Stimulated activated CD8-positive, alpha-beta memory T cell treated with anti-CD3 and anti-CD28 coated beads, Interleukin-7, amount 100 ng/mL, for 4 hours (primary cell): ENCODE results near the gene KIF18A.

ENCODE experiments used
- DNase-seq, 2 donors: peaks; one replicate each; pipeline ENCODE4 v3.0.0-alpha.2; 2020; ENCODE audit warnings: low read depth in 2 of 2

The KIF18A gene

DNA sequence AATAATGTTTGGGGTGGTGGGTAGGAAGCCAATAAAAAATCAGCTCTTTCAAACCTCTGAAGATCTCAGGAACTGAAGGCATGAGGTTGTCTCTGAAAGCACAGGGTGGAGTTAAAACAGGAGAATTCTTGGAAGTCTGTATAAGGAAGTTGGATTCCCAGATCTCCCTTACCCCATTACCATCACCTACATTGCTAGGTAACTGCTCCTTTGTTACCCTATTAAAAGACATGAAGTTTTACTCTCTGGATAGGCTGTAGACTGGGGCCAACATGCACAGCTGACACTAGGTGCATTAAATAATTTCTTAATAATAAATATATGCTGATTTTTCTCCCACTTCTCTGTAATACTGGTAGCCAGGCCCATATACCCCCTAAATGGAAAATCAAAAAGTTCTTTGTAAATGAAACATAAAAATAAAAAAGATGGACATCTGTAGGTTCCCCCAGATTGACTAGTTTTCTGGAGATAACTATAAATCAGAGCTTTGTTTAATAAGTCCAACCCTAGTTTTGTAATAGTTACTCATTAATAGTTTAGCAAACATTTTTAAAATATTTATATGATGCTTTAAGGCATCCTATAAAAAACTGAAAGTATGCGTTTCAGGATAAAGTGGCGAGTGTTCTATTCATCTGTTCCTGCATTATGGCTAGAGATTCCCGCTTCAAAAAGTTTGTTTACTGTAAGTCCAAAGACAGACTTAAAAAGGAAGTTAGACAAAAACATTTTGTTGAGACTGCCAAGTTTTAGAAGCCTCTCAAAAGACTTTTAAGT is 63.8 kb downstream of the KIF18A start:
- no peak for DNase-seq

DNA sequence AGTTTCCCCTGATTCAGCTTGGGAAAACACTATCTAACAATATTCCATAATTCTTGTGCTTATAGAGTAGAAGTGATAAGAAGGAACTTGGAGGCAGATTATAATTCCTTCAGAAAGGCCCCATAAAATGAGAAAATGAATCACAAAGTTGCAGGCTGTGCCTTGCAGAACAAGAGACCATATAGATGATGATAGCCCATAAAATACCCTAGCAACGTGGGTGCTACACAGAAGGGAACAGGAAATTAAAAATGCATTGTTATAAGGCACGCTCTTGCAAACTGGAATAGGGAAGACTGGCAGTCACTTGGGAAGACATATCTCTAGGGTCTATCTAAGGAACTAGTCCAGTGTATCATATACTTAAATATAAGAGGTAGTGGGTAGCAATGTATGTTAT is 67.6 kb downstream of the KIF18A start:
- DNase-seq: no peak

DNA sequence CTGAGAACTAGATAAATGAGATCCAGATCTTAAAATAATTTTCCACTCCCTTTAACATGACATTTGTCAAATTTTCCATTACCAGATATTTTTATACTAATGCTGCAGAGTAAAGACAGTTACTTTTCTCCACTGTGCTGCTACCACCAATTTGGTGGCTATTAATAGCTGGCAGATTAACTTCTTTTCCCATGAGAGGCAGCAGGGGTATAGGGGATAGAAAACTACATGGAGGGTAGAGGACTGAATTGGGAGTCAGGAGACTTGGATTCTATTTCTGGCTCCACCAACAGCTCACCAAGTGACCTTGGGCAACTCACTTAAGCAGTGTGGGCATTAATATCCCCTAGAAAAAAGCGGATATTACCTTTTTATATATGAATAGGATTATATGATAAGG is 69.2 kb downstream of the KIF18A start:
- DNase-seq: no peak

DNA sequence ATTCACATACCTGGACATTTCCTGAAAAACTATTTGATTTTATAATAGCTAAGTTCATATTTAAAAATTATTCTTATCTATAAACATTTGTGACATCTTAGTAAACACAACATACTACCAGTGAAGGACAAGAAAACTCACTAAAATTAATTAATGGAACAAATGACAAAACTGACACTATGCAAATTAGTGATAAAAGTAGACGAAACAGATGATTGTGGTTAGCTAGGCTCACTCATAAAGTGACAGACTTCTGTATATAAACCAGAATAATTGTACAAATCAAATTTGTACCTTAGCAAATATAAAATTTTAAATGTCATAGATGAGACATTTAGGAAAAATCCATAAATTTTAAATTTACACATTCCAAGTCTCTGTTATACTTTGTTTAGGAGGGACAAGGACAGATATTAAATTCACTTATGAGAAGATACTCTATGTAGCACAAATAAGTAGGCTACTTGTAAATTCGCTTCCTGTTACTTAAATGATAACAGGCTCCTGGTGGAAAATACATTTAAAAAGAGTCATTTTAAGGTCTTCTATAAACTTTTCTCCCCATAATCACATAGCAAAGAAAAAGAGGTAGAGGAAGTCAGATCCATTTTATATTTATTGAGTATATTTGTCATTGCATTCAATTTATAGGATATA is 81.2 kb downstream of the KIF18A start:
- DNase-seq: no peak

DNA sequence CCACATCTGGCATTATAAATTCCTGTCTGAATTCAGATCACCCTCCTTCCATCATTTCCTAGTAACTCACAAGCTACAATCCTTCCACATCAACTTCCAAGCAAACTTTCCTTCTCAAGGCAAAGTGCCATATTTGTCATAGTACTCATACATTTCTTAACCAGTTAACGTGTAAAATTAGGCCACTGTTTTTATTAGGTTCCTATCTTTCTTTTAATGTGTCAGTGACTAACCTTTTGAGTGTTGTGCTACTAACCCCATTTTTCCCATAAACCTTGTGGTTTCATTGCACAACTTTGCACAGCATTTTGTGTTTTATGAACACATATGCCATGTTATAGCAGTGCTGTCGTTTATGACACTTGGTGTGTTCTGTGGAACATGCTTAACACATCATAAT is 90.1 kb downstream of the KIF18A start:
- DNase-seq: no peak

DNA sequence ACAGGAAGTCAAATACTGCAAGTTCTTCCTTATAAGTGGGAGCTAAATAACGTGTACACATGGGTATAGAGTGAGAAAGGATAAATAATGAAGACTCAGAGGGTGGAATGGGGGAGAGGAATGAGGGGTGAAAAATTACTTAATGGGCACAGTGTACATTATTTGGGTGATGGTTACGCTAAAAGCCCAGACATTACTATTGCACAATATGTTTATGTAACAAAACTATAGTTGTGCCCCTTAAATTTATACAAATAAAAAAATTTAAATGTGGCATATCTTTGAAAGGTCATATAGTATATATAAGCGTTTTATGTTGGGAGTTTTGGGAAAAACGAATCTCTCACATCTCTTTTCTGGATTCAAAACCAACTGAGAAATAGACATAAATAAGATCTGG is 96.1 kb downstream of the KIF18A start:
- DNase-seq: no peak

DNA sequence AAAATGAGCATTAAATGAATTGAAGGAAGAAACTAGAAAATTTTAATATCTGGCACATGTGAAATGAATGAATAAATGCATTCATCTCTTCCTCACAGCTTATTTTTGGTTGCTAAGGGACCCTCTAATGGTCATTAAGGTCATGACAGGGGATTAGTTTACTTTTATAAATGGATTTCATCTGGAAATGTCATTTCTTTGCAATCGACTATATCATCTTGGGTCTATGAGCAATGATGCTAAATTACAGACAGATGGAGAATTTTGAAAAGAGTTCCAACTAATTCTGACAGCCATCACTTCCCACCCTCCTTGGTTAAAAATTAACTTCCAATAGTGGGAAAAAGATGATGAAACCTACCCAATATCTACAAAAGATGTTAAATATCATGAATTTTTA is 98.0 kb downstream of the KIF18A start:
- DNase-seq: no peak

DNA sequence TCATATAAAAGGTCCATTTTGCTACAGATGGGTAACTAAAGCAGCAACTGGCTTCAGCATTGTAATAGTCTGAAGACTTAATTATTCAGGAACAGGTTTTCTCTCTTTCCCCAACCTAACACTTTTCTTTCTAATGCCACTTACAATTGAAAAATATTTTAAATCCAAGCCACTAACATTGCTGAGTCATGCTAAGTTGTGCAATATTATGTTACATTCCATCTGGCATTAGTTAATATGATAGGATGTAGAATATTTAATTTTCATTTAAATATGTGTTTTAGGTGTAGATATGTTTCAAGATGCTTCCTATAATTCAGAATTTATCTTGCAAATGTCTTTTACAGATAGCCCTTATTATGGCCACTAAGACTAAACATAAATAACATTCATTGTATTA is 98.6 kb downstream of the KIF18A start:
- DNase-seq: no peak

DNA sequence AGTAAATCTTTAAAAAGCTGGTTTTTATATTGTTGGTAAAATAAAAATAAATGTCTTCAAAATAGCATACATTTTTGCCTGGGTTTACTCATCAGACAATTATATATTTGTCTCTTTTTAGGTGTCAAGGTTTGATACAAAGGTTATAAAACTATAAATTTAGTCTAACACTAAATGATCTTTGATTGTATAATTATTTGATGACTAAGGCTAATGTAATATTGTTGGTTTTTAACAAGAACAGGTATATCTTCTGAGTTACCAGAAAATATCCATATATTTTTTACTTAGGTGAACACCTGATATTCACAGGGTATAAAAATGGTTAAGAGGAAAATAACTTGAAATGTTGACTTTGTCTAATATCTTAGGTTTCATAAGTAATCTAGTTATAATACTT is 104.3 kb downstream of the KIF18A start:
- no peak for DNase-seq

DNA sequence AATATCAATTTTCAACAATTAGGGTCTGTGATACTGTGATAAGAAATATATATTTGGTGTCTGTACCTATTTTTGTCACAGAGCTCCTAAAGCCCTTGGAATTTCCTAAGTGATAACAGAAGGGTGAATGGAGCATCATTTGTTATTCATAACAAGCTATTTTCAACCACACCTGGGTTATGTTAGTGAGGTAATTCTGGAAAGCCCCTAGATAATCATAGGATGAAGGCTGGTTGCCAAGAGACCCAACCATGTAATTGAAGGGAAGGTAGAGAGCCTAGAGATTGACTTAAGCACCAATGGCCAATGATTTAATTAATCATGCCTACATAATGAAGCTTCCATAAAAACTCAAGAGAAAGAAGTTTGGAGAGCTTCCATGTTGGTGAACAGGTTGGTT is 109.4 kb downstream of the KIF18A start:
- no peak for DNase-seq

DNA sequence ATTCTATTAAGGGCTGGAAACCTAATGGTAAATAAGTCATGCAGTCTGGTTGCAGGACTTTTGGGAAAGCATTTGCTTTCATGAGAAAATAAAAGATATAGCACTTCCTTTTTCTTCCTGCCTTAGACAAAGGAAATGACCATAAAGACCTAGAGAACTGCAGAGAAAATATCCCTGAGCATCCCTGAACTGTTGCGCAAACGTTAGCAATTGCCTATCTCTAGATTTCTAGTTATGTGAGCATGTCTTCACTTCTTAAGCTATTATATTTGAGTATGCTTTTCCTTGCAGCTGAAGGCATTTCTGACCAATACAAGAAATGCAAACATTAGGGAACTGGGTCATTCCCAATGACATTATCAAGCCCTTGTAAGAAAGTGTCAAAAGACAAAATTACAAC is 110.6 kb downstream of the KIF18A start:
- no peak for DNase-seq

DNA sequence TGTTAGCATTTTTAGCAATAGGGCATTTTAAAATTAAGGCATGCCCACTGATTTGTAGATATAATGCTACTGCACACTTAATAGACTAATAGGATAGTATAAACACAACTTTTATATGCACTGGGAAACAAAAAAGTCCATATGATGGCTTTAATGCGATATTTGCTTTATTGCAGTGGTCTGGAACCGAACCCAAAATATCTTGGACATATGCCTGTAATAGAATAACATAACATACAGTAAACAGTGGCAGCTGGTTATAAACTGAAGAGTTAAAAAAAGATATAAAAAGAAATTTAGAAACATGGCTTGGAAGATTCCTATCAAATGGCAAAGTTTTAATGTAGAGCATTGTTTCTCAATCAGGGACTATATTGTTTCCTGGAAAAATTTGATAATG is 111.9 kb downstream of the KIF18A start:
- DNase-seq: no peak

DNA sequence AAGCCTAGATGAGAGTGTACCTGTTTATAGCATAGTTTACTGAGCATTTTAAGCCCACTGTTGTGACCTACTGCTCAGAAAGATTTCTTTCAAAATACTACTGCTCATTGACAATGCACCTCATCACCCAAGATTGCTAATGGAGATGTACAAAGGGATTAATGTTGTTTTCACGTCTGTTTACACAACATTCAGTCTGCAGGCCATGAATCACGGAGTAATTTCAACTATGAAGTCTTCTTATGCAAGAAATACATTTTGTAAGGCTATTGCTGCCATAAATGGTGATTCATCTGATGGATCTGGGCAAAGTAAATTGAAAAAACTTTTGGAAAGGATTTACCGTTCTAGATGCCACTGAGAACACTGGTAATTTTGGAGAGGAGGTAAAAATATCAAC is 112.9 kb downstream of the KIF18A start:
- no peak for DNase-seq

DNA sequence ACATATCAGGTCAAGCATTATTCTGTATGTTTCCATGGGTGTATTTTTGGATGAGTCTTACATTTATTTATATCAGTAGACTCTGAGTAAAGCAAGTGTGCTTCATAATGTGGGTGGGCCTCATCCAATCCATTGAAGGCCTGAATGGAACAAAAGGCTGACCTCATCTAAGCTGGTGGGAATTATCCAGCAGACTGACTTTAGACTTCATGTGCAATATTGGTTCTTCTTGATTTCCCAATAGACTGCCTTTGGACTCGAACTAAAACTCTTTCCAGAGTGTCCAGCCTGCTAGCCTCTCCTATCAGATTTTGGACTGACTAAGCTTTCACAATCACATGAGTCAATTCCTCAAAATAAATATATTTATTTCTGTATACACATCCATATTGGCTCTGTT is 116.2 kb downstream of the KIF18A start:
- DNase-seq: no peak

DNA sequence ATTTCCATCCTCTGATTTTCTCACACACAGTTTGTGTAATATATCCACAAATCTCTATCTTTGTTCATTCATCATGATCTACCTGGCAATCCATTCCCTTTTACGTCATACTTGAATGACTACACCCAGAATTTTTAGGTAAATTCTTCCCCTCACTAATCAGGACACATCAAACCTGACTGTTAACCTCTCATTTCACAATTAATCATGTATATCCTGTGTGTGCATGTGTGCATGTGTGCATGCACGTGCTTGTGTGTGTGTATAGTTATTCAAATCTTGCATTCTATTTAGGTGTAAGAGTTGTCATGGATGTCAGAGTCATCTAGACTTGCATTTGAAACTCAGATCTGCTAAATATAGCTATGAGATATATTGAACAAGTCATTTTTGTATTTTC is 130.4 kb downstream of the KIF18A start:
- no peak for DNase-seq

DNA sequence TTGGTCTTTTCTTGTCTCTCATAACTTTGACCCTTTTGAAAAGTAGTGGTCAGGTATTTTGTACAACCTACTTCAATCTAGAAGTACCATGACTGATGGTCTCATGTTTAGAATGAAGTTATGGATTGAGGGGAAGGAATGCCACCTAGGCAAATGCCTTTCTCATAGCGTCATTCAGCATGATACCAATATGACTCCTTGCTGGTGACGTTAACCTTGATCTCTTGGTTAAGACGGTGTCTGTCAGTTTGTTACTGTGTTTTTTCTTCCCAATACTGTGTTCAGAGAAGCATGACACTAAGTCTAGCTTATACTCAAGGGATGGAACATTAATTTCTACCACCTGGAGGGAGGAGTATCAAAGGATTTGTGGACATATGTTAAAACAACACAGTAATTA is 130.9 kb downstream of the KIF18A start:
- DNase-seq: no peak

DNA sequence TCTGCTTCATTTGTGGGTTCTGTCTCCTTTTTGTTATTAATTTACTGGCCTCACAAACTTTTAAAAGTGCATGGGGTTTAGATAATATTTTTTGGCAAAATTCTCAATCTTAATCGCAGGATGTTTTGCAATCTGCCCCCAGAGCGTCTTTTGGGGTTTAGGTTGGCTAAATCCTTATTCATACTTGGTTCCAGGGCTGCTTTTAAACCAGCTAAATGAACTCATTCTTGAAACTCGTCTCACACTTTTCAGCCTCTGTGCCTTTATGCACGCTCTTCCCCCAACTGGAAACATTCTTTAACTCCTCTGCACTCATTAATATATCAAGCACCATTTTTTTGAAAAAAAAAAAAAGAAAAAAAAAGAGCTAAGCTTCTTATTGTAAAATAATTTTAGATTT is 131.7 kb downstream of the KIF18A start:
- no peak for DNase-seq

DNA sequence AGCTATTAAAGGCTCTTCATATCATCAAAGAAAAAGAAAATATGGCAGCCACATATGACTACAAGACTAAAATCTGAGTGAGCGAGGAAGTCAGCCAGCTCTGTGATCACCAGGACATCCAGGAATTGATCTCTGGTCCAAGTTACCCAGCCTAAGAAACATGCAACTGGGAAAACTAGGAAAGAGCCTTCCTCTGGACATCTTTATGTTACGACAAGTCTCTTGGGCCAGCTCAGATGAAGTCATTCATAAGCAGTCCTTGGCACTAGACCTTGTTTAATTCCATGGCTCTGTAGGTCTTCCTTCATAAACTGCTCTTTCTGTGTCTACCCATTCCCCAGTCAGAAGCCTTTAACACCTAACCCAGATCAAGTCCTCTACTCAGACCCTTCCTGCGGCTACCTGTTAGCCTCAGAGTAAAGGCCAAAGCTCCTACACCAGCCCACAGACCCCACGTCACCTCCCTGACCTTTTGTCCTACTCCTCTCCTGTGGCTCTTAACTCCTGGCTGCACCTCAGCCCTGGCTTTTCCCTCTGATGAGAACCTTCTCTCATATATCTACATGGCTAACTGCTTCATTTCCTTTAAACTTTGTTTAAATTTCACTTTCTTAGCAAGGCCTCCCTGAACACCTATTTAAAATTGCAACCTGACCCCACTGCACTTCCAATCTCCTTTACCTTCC is 134.0 kb downstream of the KIF18A start:
- no peak for DNase-seq

DNA sequence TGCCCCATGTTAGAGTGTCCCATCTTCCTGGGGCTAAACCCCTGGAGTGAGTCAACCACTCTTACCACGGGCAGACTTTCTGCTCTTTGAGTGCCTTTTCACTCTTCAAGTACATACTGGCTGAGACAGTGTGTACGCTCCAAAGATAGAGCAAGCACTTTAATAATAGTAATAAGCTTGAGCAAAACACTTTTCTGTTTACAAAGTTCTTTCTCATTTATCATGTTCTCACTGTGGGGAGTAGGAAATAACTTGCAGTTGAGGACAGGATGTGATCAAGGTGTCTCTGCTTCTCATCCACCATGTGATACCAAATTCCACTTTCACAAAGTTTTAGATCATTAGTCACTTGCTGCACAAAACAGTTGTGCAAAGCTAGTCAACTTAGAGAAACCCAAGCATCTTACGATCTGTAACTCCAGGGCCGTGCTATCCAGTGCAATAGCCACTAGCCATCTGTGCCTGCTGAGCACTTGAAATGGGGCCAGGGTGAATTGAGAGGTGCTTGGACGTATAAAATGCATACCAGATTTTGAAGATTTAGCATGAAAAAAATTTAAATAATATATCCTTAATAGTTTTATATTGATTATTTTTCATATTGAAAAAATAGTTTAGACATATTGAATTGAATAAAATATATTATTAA is 135.3 kb downstream of the KIF18A start:
- DNase-seq: no peak

DNA sequence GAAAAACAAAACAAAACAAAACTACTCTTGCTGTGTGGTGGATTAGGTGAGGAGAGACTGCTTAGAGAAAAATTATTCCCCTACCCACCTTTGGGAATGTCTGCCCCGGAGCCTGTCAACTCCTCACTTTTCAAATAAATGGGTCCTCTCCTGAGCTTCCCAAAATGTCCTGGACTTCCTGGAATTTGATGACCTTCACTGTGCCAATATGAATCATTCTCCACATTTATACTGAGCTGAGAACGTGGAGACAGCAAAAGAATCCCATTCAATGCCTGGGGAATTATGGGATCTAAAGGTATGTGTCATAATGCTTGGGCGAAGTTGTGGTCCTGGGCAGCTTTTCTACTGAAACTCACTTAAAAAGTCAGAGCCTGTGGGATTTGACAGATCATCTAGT is 136.8 kb downstream of the KIF18A start:
- no peak for DNase-seq
